NCI-H2081 (cell line): ENCODE measurements around the gene ADAM19.
"Not testable (repeated sequence)": the region's sequence is repeated elsewhere in the genome, so short reads cannot be mapped to it uniquely, and the experiment has no call there.

ENCODE experiments used
- DNase-seq, 2 experiments: peaks; one replicate each; lab custom pipeline; 2025; lab: John Stamatoyannopoulos, UW

Gene ADAM19

DNA sequence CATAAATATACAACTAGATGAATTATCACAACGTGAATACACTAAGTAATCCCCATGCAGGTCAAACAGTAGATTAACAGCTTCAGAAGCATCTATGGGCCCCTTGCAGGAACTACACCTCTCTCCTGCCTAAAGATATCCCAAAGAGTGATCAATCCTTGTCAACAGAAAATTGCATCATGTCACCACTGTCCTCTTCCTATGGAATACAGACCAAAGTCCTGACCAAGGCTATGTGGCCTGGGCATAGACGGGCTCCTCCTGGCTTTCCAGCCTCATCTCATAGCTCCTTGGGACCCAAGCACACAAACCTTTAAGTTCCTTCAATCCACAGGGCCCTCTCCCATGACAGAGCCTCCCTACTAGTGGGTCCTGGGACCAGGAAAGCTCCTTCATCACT, 90.2 kb downstream of the ADAM19 start:
- no peak for DNase-seq

DNA sequence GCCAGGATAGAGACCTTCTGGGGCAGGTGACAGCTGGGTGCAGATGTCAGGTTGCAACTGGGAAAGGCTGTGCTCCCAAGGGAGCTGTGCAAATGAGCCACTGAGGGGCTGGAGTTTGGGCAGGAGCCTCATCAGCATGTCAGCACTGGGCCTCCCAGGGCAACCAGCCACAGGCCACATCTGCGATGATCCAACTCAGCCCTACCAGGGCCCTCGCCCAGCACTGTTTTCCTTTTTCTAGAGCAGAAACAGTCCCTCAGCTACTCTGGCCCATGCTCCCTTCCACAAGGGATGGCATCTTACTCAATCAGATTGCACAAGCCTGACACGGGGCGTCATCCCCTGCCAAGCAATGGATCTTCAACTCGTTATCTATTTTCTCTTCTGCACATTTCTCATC, 90.8 kb downstream of the ADAM19 start:
- DNase-seq: no peak

DNA sequence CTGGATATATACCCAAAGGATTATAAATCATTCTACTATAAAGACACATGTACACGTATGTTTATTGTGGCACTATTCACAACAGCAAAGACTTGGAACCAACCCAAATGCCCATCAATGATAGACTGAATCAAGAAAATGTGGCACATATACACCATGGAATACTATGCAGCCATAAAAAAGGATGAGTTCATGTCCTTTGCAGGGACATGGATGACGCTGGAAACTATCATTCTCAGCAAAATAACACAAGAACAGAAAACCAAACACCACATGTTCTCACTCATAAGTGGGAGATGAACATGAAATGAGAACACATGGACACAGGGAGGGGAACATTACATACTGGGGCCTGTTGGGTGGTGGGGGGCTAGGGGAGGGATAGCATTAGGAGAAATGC, 92.9 kb downstream of the ADAM19 start:
- DNase-seq: not testable (repeated sequence)

DNA sequence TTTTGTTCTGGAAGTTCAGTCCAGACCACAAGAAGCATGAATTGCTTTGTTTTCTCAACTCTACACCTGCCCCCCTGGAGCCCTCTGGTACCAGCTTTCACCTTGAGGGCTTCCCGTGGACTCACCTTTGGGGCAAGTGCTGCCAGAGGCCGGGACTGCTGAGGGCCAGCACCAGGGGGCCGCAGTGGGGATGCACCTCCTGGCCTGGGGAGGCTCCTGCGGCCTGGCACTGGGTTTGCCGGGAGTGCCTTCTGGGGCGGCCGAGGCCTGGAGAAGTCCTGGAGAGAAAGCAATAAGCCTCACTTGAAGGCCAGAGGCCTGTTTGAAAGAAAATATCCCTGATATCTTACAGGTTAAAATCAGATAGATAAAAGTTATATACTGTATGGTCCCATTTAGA, 93.9 kb downstream of the ADAM19 start:
- no peak for DNase-seq

DNA sequence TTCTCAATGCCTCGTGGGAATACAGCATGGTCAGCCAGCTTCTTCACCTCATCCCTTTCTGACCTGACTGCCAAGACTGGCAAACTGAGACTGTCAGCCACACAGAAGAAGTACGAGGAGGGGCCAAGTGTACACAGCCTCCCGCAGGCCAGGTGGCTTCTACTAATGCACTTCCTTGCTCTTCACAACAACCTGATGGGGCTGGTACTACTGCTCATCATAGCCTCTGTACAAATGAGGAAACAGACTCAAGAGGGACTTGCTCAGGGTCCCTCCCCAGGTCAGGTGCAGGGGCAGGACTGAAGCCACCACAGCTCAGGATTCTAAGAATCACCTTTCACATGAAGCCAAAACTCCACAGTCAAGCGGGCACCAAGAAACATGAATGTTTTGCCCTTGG, 94.3 kb downstream of the ADAM19 start:
- no peak for DNase-seq

GRCh38 chr5:157479612-157480510, 95.7 kb downstream of the ADAM19 start:
- DNase-seq: no peak

- no peak for DNase-seq
Observed at GRCh38 chr5:157479166-157479565, 96.4 kb downstream of the ADAM19 start.

GRCh38 chr5:157478726-157479125, 96.8 kb downstream of the ADAM19 start:
- no peak for DNase-seq

DNA sequence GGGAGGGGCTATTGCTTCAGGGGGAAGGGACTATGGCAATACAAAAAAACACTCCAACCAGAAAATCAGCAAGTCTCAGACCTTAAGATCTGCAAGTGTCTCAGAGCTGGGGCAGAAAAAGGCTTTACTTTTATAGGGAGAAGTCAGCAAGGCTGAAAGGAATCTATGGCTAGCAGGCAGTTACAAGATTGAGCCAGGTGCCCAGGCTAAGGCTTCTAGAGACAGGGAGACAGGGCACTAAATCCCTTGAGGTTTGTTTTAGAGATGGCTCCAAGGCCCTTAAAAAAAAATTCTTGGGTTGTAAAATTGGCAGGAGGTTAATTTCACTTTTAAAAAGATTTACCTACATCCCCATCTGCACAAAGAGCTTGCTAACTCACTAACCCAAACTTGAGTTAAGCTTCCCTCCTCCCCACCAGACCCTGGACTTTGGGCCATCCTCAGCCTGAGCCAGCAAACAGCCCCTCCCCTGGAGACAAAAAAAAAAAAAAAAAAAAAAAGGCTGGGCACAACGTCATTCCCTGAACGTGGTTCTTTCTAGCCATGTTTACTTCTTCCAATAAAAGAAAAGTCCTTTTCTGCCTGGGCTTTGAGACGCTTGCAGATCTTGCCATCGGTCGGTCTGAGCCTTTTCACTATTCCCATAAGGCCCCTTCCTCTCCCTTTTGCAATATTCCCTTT, 97.6 kb downstream of the ADAM19 start:
- DNase-seq: no peak

- peak; percentile 71 to 82 for DNase-seq
Observed at GRCh38 chr5:157476702-157477408, 98.7 kb downstream of the ADAM19 start.

DNA sequence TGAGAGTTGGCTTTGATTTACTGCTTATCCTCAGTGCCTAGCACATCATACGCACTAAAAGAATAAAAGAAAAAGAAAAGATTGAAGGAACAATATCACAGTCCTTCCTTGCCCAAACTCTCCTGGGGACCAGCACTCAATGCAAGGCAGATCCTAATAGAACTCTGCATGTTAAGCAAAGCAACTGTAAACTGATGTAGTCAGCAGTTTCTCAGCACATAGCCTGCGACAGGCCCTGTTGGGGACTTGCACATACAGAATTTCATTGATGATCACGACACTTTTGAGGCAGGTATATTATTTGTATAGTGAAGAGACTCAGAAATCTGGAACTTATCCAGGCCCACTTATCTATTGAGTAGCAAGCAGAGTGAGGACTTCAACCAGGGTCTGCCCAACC, 100.1 kb downstream of the ADAM19 start:
- no peak for DNase-seq

DNA sequence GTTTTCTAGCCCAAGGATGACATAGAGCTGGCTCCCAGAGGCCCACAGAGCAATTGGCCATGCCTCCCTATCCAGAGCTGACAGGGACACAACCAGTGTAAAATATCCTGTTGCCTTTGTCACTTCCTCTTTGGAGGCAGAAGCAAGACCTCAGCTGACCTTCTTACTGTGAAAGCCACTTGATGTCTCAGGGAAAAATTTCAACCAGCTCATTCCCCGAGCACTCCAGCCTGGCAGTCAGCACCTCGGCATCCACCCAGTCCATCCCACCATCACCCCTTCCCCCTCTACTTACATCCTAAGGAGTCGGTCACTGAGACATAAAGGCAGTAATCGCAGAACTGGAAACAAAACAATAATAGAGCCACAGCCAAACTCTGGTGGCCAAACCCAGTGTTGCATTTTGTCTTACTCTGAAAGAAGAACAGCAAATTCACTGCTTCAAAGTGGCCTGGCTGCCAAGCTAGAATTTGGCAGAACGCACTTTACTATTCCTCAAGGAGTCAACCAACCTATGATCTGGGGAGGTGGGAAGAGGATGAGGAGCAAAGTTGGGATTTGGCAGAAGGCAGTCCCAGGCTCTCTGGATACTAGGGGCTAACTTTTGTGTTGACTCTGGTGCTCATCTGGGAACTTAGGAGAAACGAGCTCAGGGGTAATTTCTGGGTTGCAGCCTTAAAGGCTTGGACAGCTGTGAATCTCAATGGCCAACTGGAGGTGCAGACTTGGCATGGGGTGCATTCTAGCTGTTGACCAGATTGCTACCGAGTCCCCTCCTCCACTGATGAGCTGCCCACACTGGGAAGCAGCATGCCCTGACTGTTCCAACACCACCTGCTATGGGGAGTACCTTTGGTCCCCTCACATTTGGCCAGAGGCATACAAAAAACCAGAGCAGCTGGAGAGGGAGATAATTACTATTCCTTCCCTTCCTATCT, 101.9 kb downstream of the ADAM19 start:
- DNase-seq: no peak

DNA sequence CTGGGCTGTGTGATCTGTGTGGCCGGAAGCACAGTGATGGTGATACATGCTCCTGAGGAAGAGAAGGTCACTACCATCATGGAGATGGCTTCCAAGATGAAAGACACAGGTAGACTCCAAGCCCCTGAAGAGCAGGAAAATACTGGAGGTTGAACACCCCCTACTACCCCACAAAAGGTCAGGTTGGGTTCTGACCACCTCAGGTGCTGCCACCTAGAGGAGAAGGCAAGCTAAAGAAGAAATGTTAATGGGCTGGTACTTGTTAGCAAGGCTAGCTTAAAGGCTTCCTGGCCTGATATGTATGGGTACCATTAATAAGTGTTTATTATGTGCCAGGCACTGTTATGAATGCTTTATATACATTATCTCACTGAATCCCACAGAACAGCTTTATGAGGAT, 103.9 kb downstream of the ADAM19 start:
- no peak for DNase-seq

DNA sequence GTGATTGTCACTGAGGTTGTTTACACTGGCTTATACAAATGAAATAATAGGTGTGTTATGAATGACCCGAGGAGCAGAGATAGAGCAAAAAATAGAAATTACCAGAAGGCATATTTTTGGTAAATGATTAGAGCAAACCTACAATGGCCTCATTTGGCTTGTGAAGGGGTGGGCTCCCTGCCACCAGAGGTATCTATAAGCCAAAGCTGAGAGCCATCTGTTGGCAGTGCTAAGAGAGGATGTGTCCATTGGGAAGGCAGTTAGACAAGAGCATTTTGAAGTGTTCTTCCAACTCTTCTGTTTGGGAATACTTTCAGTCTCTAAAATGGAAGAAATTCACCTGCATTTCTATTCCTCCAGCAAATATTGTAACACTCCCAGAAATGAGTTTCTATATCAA, 104.9 kb downstream of the ADAM19 start:
- no peak for DNase-seq

- no peak for DNase-seq
Observed at GRCh38 chr5:157469687-157470086, 105.9 kb downstream of the ADAM19 start.

DNA sequence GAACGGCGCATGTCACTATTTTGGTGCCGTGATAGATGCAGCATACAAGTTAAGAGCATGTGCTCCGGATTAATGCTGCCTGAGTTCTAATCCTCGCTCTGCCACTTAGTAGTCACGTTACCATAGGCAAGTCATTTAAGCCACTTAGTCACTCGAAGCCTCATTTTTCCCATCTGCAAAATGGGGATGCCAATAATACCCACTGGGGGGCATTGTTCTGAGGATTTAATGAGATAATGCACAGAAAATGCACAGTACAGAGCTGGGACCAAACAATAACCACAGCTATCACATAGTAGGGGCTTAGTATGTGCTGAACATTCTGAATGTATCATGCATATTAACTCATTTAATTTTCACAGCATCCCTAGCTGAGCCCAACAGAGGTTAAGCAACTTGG, 106.5 kb downstream of the ADAM19 start:
- DNase-seq: no peak

- DNase-seq: no peak
Observed at GRCh38 chr5:157468293-157468965, 107.1 kb downstream of the ADAM19 start.

- DNase-seq: no peak
Observed at GRCh38 chr5:157464519-157465171, 110.9 kb downstream of the ADAM19 start.

GRCh38 chr5:157463621-157464518, 111.7 kb downstream of the ADAM19 start:
- DNase-seq: no peak

- DNase-seq: no peak
Observed at GRCh38 chr5:157463081-157463480, 112.5 kb downstream of the ADAM19 start.
